GM20000 (cell line): Measurements from ENCODE around the gene CMIP.

Experiments used
- DNase-seq: peaks from one replicate; pipeline ENCODE4 v3.0.0; 2012; ENCODE audit warnings: low spot score
- TF ChIP-seq, protein P1 (sequence below): IDR thresholded peaks from 2 replicates; pipeline ENCODE4 v1.5.1; 2012; ENCODE audit warnings: mild to moderate bottlenecking, control low read depth; ENCODE audit errors: extremely low read depth, missing control alignments

Gene CMIP

DNA sequence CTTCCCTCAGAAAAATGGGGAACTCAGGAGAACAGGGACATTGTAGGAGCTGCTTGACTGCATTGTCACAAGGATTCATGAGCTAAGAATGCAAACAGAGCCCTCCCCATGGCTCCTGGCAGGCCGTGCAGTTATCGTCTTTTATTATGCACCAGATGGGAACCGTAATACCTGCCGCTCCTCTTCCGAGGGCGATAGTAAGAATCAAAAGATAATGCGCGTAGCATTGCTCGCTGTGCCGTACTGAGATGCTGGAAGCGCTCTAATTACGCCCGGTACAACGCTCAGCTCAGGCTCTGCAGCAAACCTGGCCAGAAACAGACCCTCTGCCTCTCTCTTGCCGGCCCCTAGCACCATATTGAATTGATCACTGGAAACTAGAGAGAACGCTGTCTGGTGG lies 247.4 kb downstream of the CMIP start:
- no peak for DNase-seq
- TF ChIP-seq, protein P1, sequence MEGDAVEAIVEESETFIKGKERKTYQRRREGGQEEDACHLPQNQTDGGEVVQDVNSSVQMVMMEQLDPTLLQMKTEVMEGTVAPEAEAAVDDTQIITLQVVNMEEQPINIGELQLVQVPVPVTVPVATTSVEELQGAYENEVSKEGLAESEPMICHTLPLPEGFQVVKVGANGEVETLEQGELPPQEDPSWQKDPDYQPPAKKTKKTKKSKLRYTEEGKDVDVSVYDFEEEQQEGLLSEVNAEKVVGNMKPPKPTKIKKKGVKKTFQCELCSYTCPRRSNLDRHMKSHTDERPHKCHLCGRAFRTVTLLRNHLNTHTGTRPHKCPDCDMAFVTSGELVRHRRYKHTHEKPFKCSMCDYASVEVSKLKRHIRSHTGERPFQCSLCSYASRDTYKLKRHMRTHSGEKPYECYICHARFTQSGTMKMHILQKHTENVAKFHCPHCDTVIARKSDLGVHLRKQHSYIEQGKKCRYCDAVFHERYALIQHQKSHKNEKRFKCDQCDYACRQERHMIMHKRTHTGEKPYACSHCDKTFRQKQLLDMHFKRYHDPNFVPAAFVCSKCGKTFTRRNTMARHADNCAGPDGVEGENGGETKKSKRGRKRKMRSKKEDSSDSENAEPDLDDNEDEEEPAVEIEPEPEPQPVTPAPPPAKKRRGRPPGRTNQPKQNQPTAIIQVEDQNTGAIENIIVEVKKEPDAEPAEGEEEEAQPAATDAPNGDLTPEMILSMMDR = no peak

DNA sequence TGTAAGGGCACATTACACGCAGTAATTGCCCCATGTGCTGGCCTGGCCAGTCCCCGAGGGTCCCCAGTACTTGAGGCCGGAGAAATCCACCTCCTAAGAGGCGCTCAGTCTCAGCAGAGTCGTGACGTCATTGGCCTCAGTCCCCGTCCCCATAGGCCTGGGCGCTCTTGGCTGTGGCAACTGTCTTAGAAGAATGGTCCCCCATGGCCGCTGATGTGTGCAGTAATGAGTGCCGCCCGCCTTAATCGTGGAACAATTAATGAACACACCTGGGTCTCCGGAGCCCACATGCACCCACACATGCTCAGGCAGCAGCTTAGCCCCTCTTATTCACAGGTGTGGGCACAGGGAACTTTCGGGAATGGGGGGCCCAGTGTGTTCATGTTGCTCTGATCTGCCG lies 248.0 kb downstream of the CMIP start:
- TF ChIP-seq, protein P1 = no peak
- DNase-seq = no peak

DNA sequence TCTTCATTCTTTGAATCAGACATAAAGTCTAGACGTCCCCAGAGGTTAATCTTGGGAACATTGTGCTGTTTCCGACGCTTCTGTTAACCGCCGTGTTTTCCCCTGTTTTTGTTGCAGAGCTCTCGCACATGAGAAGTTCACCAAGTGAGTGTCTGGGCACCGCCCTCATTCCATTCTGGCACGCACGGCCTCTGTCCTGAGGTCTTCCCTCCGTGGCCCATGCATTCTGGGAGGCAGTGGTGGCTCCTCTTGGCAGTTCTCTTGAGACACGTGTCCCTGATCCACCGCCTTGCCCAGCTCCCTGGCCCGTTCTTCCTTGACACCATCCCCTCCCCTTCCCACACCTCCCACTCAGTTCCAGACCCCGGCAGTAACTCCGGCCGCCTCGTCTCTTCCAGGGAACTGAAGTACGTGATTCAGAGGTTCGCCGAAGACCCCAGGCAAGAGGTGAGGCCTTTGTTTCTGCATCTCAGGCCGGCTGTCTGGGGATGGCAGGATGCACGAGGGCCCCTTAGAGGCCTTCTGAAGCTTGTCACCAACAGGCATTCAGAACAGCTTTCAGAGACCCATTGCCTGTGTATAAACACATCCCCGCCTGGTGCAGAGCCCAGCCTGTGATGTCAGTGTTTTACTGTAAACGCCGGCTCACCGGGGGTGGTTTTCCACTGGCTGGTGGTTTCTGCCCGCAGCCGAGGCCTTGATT lies 248.6 kb downstream of the CMIP start:
- no peak for DNase-seq
- TF ChIP-seq, protein P1 = no peak

DNA sequence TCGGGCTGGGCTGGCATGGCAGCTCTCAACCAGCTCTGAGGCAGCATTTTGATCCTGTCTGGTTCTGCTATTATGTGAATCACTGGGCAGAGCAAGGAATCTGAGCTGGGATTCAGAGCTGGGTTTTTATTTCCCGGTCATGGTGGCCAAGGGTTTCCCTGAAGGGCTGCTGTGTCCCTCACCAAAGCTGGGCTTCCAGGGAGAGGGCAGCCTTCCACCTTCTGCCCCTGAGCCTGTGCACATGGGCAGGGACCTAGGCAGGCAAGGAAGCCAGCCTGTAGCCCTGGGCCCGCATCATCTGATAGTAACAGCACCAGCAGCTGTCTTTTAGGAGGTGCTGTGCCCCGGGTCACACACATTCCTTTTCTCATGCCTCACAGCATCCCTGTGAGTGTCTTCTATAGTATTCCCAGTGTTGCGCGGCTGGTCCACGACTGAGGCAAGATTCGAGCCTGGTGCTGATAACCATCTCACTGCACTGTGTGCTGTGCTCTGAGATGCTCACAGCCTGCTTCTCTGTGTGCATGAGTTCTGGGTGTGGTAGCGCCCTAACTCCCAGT lies 249.2 kb downstream of the CMIP start:
- TF ChIP-seq, protein P1 = no peak
- no peak for DNase-seq

DNA sequence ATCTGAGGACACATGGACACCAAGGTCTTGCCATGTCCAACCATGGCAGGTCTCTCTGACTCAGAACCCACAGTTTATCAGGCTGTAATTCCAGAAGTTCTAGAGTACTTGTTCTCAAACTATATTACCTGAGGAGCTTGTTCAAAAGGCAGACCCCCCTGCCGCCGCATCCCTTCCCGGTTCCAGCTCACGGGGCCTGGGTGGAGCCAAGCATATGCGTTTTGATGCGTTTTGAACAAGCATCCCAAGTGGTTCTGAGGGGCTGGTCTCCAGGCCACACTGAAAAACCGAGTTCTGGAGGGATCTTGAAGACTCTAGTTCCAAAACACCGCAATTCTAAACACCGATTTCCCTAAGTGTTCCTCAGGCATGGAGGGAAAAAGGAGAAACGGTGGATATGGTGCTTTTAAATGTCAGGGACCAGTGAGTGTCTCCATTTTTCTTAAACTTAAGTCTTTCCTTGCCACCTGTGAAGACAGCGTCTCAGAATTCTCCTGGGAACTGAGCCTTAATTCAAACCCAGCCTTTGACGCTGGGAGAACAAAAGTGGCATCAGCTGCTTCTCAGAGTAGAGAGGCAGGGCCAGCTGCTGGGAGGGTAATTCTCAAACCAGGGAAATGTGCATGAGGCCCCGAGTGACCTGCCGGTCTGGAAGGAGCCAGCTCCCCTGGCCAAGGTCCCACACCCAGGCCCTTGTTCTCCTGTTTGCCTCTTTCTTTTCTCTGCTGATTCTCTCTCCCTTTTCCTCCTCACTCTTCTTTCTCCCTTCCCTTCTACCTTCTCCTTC lies 250.1 kb downstream of the CMIP start:
- DNase-seq = no peak
- TF ChIP-seq, protein P1 = no peak

DNA sequence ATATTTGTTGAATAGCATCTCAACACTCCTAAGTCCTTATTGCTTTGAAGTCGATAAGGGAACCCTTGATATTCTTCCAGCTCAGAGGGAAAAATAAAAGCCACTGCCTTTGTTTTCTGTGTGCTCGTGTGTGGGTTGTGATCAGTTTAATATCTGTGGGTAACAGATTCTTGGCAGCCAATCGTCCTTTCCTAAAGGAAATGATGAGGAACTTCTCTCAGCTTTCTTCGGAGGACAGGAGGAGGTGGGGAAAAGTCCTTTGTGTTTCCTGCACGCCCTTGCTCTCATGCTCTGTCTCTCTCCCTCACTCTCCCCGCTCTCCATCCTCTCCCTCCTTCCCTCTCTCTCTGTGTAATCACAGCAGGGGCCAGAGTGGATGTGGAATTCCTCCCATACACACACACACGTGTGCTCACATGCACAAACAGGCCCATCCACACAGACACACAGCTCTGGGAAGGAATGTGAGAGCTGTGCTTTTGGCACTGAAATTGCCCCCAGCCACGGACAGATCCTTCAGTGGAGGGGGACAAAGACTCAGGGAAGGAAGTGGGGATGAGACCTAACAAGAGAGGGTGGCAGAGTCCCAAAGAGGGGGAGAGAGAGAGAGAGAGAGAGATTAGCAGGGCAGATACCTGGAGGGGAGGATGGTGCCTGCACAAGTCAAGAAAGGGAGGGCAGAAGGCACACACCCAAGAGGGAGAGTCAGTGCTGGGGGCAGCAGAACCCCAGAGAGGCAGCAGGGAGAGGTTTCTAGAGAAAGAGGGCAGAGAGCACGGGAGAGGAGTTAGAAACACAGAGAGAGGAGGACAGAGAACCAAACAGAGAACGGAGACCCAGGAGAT lies 250.9 kb downstream of the CMIP start:
- TF ChIP-seq, protein P1 = no peak
- DNase-seq = no peak
